Ascending aorta (tissue), 2 donors: ENCODE measurements around the gene PLEKHA5. TPM values are rescaled to one million over a fixed set of nuclear protein-coding genes. Genes with fewer than 3 reads are reported as not detected.
"Not testable (repeated sequence)": the region's sequence is repeated elsewhere in the genome, so short reads cannot be mapped to it uniquely, and the experiment has no call there.

Source experiments
- DNase-seq, 2 donors: peaks; one replicate each; pipeline ENCODE4 v3.0.0-alpha.2; 2019; ENCODE audit warnings: low spot score in 2 of 2
- H3K27ac ChIP-seq, 2 donors: fragments of 200-600 bp; sonication (generic); one replicate each; pipeline ENCODE4 v1.5.1; 2016 to 2017; ENCODE audit warnings: mild to moderate bottlenecking in 1 of 2
- H3K27me3 ChIP-seq: fragments of 200-600 bp; sonication (generic); one replicate; pipeline ENCODE4 v1.5.1; 2017
- H3K36me3 ChIP-seq, 2 donors: fragments of 200-600 bp; sonication (generic); one replicate each; pipeline ENCODE4 v1.5.1; 2016
- H3K4me1 ChIP-seq, 2 donors: fragments of 200-600 bp; sonication (generic); one replicate each; pipeline ENCODE4 v1.5.1; 2016 to 2017; ENCODE audit warnings: mild to moderate bottlenecking in 1 of 2
- H3K4me3 ChIP-seq, 2 donors: fragments of 200-600 bp; sonication (generic); one replicate each; pipeline ENCODE4 v1.5.1; 2016 to 2017; ENCODE audit warnings: mild to moderate bottlenecking in 1 of 2
- H3K9me3 ChIP-seq, 2 donors: fragments of 200-600 bp; sonication (generic); one replicate each; pipeline ENCODE4 v1.5.1; 2016
- CTCF ChIP-seq, 3 experiments: fragments of 200-600 bp in 2 of 3; fragments of 450-650 bp in 1 of 3; sonication (generic) in 2 of 3; IDR thresholded peaks; one replicate each; pipeline ENCODE4 v1.5.1; 2016 to 2019; ENCODE audit warnings: antibody characterized with exemption in 3 of 3, mild to moderate bottlenecking in 1 of 3, moderate library complexity in 1 of 3
- intact Hi-C: fragments of 100-400 bp; cut with DNase I; formaldehyde crosslinking; loops from one replicate; pipeline ENCODE4 v1.15.1; 2023
- total RNA-seq: library from RNA; depleted of rRNA; stranded (reverse); fragments of >200 nt; gene quantifications from one replicate; pipeline ENCODE4 v1.1.0, GENCODE V29; 2016

The PLEKHA5 gene
- total RNA-seq, 1 donor from 2014 or later: 11.8 TPM

DNA sequence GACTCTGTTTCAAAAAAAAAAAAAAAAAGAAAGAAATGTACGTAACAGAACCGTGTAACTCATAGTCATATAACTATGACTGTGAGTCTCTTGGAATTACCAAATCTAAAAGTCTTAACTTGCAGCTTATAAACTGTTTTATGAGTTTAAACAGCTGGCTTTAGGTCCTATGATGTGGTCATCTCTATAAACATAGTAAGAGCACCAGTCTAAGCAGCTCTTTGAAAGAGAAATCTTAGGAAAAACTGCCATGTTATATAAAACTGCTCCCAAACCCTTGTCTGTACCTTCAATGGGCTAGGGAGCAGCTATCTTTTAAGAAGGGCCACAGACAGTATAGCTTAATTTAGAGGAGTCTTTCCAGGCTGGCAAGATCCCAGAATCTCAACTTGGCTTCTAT, 194.3 kb downstream of the PLEKHA5 start:
- Histone ChIP-seq H3K27me3 (no peaks in the 10 kb centered on the region), H3K9me3 (no peaks in the 10 kb centered on the region), H3K27ac (no peak overlapping the region), H3K4me1 (no peaks in the 10 kb centered on the region), H3K36me3 (peaks cover 4 to 7% of the 10 kb centered on the region in 2 donors), H3K4me3 (no peak overlapping the region)
- no peak for TF ChIP-seq CTCF (IDR thresholded peaks at IDR 0.05)
- intact Hi-C loops: no loop called here
- DNase-seq: no peak

- Histone ChIP-seq H3K27me3 (no peaks in the 10 kb centered on the region), H3K27ac (no peak overlapping the region), H3K9me3 (no peaks in the 10 kb centered on the region), H3K4me1 (no peaks in the 10 kb centered on the region), H3K4me3 (no peak overlapping the region), H3K36me3 (peaks cover 4 to 7% of the 10 kb centered on the region in 2 donors)
- intact Hi-C loops: no loop called here
- DNase-seq: no peak
- TF ChIP-seq CTCF (IDR thresholded peaks at IDR 0.05): no peak
Measured at GRCh38 chr12:19326102-19326501, 196.6 kb downstream of the PLEKHA5 start.

- Histone ChIP-seq H3K27me3 (no peaks in the 10 kb centered on the region), H3K27ac (no peak overlapping the region), H3K36me3 (peaks cover 2 to 8% of the 10 kb centered on the region in 2 donors), H3K4me1 (no peaks in the 10 kb centered on the region), H3K4me3 (no peak overlapping the region), H3K9me3 (no peaks in the 10 kb centered on the region)
- no peak for DNase-seq
- intact Hi-C loops: no loop called here
- TF ChIP-seq CTCF (IDR thresholded peaks at IDR 0.05): no peak
Measured at GRCh38 chr12:19332196-19332595, 202.7 kb downstream of the PLEKHA5 start.

DNA sequence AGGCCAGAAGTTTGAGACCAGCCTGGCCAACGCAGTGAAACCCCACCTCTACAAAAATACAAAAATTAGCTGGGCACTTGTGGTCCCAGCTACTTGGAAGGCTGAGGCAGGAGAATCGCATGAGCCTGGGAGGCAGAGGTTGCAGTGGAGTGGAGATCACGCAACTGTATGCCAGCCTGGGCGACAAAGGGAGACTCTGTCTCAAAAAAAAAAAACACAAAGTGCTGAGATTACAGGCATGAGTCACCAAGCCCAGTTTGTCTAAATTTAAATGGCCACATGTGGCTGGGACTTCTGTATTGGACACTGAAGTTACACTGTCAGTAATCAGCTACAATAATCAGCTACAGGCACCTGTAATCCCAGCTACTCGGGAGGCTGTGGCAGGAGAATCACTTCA, 208.9 kb downstream of the PLEKHA5 start:
- Histone ChIP-seq H3K27me3 (no peaks in the 10 kb centered on the region), H3K9me3 (peaks cover 0 to 16% of the 10 kb centered on the region in 2 donors), H3K4me1 (no peaks in the 10 kb centered on the region), H3K36me3 (peaks cover 16 to 32% of the 10 kb centered on the region in 2 donors), H3K4me3 (no peak overlapping the region), H3K27ac (no peak overlapping the region)
- no peak for DNase-seq
- TF ChIP-seq CTCF (IDR thresholded peaks at IDR 0.05): no peak
- intact Hi-C loops: no loop called here

DNA sequence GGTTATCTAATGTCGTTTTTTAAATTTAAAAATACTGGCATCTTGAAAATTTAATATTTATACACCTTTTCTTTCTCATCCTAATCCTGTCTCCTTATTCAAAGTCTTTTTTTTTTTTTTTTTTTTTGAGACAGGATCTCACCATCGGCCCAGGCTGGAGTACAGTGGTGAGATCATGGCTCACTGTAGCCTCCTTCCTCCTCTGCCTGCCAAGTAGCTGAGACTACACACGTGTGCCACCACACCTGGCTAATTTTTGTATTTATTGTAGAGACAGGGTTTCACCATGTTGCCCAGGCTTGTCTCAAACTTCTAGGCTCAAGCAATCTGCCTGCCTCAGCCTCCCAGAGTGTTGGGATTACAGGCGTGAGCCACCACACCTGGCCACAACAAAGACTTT, 221.3 kb downstream of the PLEKHA5 start:
- H3K4me3 ChIP-seq, H3K4me1 ChIP-seq, H3K27ac ChIP-seq, H3K9me3 ChIP-seq, H3K27me3 ChIP-seq, intact Hi-C loops, DNase-seq: not testable (repeated sequence)
- peaks cover 28 to 44% of the 10 kb centered on the region in 2 donors for H3K36me3 ChIP-seq

DNA sequence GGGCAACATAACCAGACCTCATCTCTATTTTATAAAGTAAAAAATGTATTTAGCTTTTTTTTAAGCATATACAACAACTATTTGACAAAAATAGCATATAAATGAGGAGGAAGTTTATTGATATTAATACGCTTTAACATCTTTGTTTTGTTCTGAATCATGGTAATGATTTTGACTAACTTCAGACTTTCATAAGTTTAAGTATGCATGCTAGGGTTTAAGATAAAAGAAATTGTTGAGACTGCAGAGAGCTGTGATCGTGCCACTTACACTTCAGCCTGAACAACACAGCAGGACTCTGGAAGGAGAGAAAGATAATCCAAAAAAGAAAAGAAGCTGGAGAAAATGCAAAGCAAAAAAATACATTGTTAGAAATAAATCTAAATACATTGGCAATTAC, 221.8 kb downstream of the PLEKHA5 start:
- peaks cover 31 to 47% of the 10 kb centered on the region in 2 donors for H3K36me3 ChIP-seq

More for the DNA sequence above, 221.8 kb downstream of the PLEKHA5 start:
- no peaks in the 10 kb centered on the region for H3K9me3 ChIP-seq
- H3K4me1 ChIP-seq: no peaks in the 10 kb centered on the region
- DNase-seq: no peak
- H3K27ac ChIP-seq: no peak overlapping the region
- no peak for TF ChIP-seq CTCF (IDR thresholded peaks at IDR 0.05)
- intact Hi-C loops: no loop called here
- no peaks in the 10 kb centered on the region for H3K27me3 ChIP-seq
- H3K4me3 ChIP-seq: no peak overlapping the region
